C4-2B (cell line): ENCODE data around the gene ZBTB12.

Experiments used
- ZFX ChIP-seq: fragments of 450-650 bp; IDR thresholded peaks from 2 replicates; pipeline ENCODE4 v1.6.1; 2017
- TF ChIP-seq, protein P1 (sequence below): fragments of 450-650 bp; conservative IDR thresholded peaks from 2 replicates; pipeline ENCODE4 v1.5.1; 2017; ENCODE audit warnings: mild to moderate bottlenecking

DNA sequence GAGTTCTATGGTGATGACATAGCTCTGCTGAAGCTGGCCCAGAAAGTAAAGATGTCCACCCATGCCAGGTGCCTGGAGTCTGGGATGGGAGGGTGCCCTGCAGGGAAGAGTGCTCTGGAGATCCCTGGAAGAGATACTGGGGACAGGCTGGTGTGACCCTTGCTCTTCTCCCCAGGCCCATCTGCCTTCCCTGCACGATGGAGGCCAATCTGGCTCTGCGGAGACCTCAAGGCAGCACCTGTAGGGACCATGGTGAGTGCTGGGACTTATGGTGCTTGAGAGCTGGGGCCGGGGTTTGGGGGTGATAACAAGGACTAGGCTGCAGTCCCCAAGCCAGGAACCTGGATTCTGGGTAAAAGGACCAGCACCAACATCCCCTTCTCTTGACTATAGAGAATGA lies 41.9 kb upstream of the ZBTB12 start:
- TF ChIP-seq, protein P1, sequence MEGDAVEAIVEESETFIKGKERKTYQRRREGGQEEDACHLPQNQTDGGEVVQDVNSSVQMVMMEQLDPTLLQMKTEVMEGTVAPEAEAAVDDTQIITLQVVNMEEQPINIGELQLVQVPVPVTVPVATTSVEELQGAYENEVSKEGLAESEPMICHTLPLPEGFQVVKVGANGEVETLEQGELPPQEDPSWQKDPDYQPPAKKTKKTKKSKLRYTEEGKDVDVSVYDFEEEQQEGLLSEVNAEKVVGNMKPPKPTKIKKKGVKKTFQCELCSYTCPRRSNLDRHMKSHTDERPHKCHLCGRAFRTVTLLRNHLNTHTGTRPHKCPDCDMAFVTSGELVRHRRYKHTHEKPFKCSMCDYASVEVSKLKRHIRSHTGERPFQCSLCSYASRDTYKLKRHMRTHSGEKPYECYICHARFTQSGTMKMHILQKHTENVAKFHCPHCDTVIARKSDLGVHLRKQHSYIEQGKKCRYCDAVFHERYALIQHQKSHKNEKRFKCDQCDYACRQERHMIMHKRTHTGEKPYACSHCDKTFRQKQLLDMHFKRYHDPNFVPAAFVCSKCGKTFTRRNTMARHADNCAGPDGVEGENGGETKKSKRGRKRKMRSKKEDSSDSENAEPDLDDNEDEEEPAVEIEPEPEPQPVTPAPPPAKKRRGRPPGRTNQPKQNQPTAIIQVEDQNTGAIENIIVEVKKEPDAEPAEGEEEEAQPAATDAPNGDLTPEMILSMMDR: no peak
- no peak for TF ChIP-seq ZFX
